Measurements from ENCODE around the gene MRPL36. TPM values are rescaled to one million over a fixed set of nuclear protein-coding genes. Genes with fewer than 3 reads are reported as not detected.

MRPL36 gene
- total RNA-seq, 2 donors from 2014 or later: 47.9 to 66.3 TPM

GRCh38 chr5:1824109-1824821, 24.6 kb upstream of the MRPL36 start:
- H3K36me3 ChIP-seq: no peaks in the 10 kb centered on the region

DNA sequence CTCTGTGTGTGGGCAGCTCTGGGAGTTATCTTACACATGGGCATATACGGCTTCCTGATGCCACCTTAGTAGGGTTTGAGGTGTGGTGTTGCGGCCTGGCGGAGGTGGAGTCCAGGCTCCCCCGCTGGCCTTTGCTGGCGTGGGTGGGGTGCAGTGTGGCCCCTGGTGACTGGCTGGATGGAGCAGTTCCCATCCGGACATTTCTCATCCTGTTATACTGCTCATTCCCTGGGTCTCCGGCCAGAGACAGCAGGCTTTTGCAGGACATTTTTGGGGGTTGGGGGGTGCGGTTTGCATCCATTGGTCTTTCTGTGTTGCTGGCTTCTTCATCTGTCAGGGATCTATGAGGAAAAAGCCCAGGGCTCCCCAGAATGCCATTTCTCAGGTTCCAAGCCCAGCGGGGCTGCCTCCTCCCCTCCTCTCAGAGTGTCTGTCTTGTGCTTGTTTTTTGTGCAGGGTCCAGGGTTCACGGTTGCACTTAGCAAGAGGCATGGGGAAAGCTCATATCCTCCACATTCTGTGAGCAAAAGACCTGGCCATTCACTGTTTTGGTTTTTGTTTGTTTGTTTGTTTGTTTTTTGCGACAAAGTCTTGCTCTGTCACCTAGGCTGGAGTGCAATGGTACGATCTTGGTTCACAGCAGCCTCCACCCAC, 23.9 kb upstream of the MRPL36 start:
- TF ChIP-seq POLR2AphosphoS5 (IDR thresholded peaks at IDR 0.05): no peak
- no peak for TF ChIP-seq POLR2A (IDR thresholded peaks at IDR 0.05)
- no peaks in the 10 kb centered on the region for H3K36me3 ChIP-seq
- H3K27me3 ChIP-seq (replicated peaks; ENCODE audit: insufficient read depth): no peaks in the 10 kb centered on the region
- no peak overlapping the region for H3K27ac ChIP-seq
- WGBS: 84% methylated on average over 12 of the region's 12 CpGs
- H3K4me1 ChIP-seq (replicated peaks): no peaks in the 10 kb centered on the region
- DNase-seq (ENCODE audit: low spot score): no peak
- intact Hi-C loops (cut with DNase I): no loop called here
- no peak overlapping the region for H3K4me3 ChIP-seq
- no peaks in the 10 kb centered on the region for H3K9me3 ChIP-seq

More at GRCh38 chr5:1824109-1824821, 24.6 kb upstream of the MRPL36 start:
- no peaks in the 10 kb centered on the region for H3K27me3 ChIP-seq (replicated peaks; ENCODE audit: insufficient read depth)
- WGBS: 93% methylated on average over 25 of the region's 25 CpGs
- H3K4me3 ChIP-seq: no peak overlapping the region
- H3K27ac ChIP-seq: no peak overlapping the region
- TF ChIP-seq POLR2AphosphoS5 (IDR thresholded peaks at IDR 0.05) (no peak), POLR2A (IDR thresholded peaks at IDR 0.05) (no peak), CTCF (IDR thresholded peaks at IDR 0.05) (no peak)
- intact Hi-C loops (cut with DNase I): no loop called here
- no peak for DNase-seq (ENCODE audit: low spot score)
- H3K9me3 ChIP-seq: no peaks in the 10 kb centered on the region
- no peaks in the 10 kb centered on the region for H3K4me1 ChIP-seq (replicated peaks)

GRCh38 chr5:1821862-1822261, 22.2 kb upstream of the MRPL36 start:
- Histone ChIP-seq H3K27me3 (replicated peaks; ENCODE audit: insufficient read depth) (no peaks in the 10 kb centered on the region), H3K36me3 (no peaks in the 10 kb centered on the region), H3K27ac (no peak overlapping the region), H3K4me3 (no peak overlapping the region), H3K4me1 (replicated peaks) (no peaks in the 10 kb centered on the region), H3K9me3 (no peaks in the 10 kb centered on the region)
- intact Hi-C loops (cut with DNase I): no loop called here
- 93% methylated on average over 8 of the region's 8 CpGs for WGBS
- DNase-seq (ENCODE audit: low spot score): no peak
- TF ChIP-seq CTCF (IDR thresholded peaks at IDR 0.05): no peak
- TF ChIP-seq POLR2AphosphoS5 (IDR thresholded peaks at IDR 0.05): no peak
- TF ChIP-seq POLR2A (IDR thresholded peaks at IDR 0.05): no peak

DNA sequence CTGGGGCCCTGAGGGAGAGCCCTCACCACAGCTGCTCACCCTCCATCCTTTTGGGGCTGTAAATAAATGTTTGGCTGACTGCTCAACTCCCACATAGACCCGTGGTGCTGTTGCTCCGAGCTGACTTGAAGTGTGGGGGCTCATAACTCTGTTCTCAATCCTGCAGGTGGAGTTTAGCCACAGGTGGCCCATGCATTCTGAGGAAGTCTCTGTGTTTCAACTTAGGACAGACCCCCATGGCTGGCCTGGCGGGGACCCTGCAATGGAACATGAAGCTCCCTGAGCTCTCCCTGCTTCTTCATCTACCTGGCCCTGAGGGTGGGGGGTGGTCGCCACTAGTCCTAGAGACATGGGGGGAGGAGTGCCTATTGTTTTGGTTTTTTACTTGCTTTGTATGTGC, 21.3 kb upstream of the MRPL36 start:
- Histone ChIP-seq H3K9me3 (no peaks in the 10 kb centered on the region), H3K27me3 (replicated peaks; ENCODE audit: insufficient read depth) (no peaks in the 10 kb centered on the region), H3K36me3 (peaks cover 3% of the 10 kb centered on the region in 2 donors), H3K4me3 (no peak overlapping the region), H3K27ac (no peak overlapping the region), H3K4me1 (replicated peaks) (no peaks in the 10 kb centered on the region)
- intact Hi-C loops (cut with DNase I): no loop called here
- TF ChIP-seq POLR2A (IDR thresholded peaks at IDR 0.05) (no peak), CTCF (IDR thresholded peaks at IDR 0.05) (no peak), POLR2AphosphoS5 (IDR thresholded peaks at IDR 0.05) (no peak)
- WGBS: 92% methylated on average over 4 of the region's 4 CpGs
- no peak for DNase-seq (ENCODE audit: low spot score)

- Histone ChIP-seq H3K4me3 (no peak overlapping the region), H3K36me3 (peaks cover 4 to 7% of the 10 kb centered on the region in 2 donors), H3K4me1 (replicated peaks) (no peaks in the 10 kb centered on the region), H3K27me3 (replicated peaks; ENCODE audit: insufficient read depth) (no peaks in the 10 kb centered on the region), H3K27ac (no peak overlapping the region), H3K9me3 (no peaks in the 10 kb centered on the region)
- TF ChIP-seq POLR2AphosphoS5 (IDR thresholded peaks at IDR 0.05) (no peak), POLR2A (IDR thresholded peaks at IDR 0.05) (no peak)
- 90% methylated on average over 12 of the region's 12 CpGs for WGBS
- no peak for DNase-seq (ENCODE audit: low spot score)
- intact Hi-C loops (cut with DNase I): no loop called here
Observed at GRCh38 chr5:1820381-1820780, 20.7 kb upstream of the MRPL36 start.
